Measurements from ENCODE around the gene LURAP1L. TPM values are rescaled to one million over a fixed set of nuclear protein-coding genes. Genes with fewer than 3 reads are reported as not detected.
"Not testable (repeated sequence)": the region's sequence is repeated elsewhere in the genome, so short reads cannot be mapped to it uniquely, and the experiment has no call there.

LURAP1L gene
- total RNA-seq, 4 donors from 2014 or later: 2.3 to 4.7 (median 3.2) TPM

DNA sequence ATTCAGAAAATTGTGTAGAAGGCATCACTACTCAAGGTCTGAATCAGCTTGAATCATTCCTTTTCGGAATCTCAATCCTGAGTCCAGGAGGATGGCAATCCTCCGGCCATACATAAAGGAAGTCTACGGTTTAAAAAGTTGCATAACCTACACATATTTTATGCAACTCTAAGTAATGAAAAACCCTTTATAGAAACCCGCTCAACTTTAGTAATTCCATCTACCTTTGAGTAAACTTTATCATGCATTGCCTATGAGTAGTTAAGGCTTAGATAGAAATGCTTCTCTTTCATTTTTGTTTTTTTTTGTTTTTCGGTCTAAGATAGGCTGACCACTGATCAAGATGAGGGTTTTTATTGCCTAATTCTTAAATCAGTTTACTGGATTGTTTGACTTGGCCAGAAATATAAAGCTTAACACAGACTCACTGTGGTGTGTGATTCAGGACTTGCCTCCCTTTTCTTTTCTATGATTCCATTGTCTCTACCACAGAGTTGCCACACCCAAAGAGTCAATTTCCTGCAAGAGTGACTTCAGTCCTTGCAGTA, 85.0 kb downstream of the LURAP1L start:
- no peak overlapping the region for H3K27ac ChIP-seq
- 85 to 95% methylated on average over 5 of the region's 5 CpGs for WGBS, 2 donors
- H3K9me3 ChIP-seq: no peaks in the 10 kb centered on the region
- H3K36me3 ChIP-seq: no peaks in the 10 kb centered on the region
- DNase-seq: no peak
- intact Hi-C loops (cut with DNase I): no loop called here
- H3K4me1 ChIP-seq: no peaks in the 10 kb centered on the region
- TF ChIP-seq, protein P1, sequence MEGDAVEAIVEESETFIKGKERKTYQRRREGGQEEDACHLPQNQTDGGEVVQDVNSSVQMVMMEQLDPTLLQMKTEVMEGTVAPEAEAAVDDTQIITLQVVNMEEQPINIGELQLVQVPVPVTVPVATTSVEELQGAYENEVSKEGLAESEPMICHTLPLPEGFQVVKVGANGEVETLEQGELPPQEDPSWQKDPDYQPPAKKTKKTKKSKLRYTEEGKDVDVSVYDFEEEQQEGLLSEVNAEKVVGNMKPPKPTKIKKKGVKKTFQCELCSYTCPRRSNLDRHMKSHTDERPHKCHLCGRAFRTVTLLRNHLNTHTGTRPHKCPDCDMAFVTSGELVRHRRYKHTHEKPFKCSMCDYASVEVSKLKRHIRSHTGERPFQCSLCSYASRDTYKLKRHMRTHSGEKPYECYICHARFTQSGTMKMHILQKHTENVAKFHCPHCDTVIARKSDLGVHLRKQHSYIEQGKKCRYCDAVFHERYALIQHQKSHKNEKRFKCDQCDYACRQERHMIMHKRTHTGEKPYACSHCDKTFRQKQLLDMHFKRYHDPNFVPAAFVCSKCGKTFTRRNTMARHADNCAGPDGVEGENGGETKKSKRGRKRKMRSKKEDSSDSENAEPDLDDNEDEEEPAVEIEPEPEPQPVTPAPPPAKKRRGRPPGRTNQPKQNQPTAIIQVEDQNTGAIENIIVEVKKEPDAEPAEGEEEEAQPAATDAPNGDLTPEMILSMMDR (IDR thresholded peaks at IDR 0.05): no peak
- H3K4me3 ChIP-seq (replicated peaks in 1 of 3): no peak overlapping the region
- H3K27me3 ChIP-seq: no peaks in the 10 kb centered on the region

- WGBS, 2 donors: 95 to 100% methylated on average over 1 of the region's 1 CpG
- TF ChIP-seq, protein P1 (IDR thresholded peaks at IDR 0.05): no peak
- TF ChIP-seq POLR2A (IDR thresholded peaks at IDR 0.05): no peak
Measured at GRCh38 chr9:12860998-12861397, 86.2 kb downstream of the LURAP1L start.

GRCh38 chr9:12862611-12863410, 88.0 kb downstream of the LURAP1L start:
- Histone ChIP-seq H3K4me1 (no peaks in the 10 kb centered on the region), H3K4me3 (replicated peaks in 1 of 3) (no peak overlapping the region), H3K36me3 (no peaks in the 10 kb centered on the region), H3K27me3 (no peaks in the 10 kb centered on the region), H3K27ac (no peak overlapping the region), H3K9me3 (no peaks in the 10 kb centered on the region)
- TF ChIP-seq, protein P1 (IDR thresholded peaks at IDR 0.05): no peak
- no peak for TF ChIP-seq POLR2A (IDR thresholded peaks at IDR 0.05)
- 51 to 53% methylated on average over 3 of the region's 3 CpGs for WGBS, 2 donors
- no peak for DNase-seq
- intact Hi-C loops (cut with DNase I): no loop called here

More at GRCh38 chr9:12860998-12861397, 86.2 kb downstream of the LURAP1L start:
- H3K36me3 ChIP-seq: no peaks in the 10 kb centered on the region
- no peak overlapping the region for H3K27ac ChIP-seq
- no peaks in the 10 kb centered on the region for H3K27me3 ChIP-seq
- no peaks in the 10 kb centered on the region for H3K9me3 ChIP-seq
- H3K4me3 ChIP-seq (replicated peaks in 1 of 3): no peak overlapping the region
- intact Hi-C loops (cut with DNase I): no loop called here
- no peak for DNase-seq
- no peaks in the 10 kb centered on the region for H3K4me1 ChIP-seq

- Histone ChIP-seq H3K4me3 (replicated peaks in 1 of 3) (no peak overlapping the region), H3K4me1 (no peaks in the 10 kb centered on the region), H3K27me3 (no peaks in the 10 kb centered on the region), H3K36me3 (no peaks in the 10 kb centered on the region), H3K9me3 (no peaks in the 10 kb centered on the region), H3K27ac (no peak overlapping the region)
- no peak for DNase-seq
- TF ChIP-seq, protein P1 (IDR thresholded peaks at IDR 0.05): no peak
- no peak for TF ChIP-seq POLR2A (IDR thresholded peaks at IDR 0.05)
- 72 to 81% methylated on average over 1 of the region's 1 CpG for WGBS, 2 donors
- intact Hi-C loops (cut with DNase I): no loop called here
Measured at GRCh38 chr9:12863618-12864017, 88.8 kb downstream of the LURAP1L start.

GRCh38 chr9:12865380-12865779, 90.6 kb downstream of the LURAP1L start:
- intact Hi-C loops (cut with DNase I); H3K27ac ChIP-seq; H3K4me1 ChIP-seq; H3K4me3 ChIP-seq (replicated peaks in 1 of 3); H3K9me3 ChIP-seq; H3K36me3 ChIP-seq; DNase-seq; H3K27me3 ChIP-seq: not testable (repeated sequence)
- WGBS, 2 donors: 93 to 96% methylated on average over 3 of the region's 3 CpGs

Small RNA genes within 50 kb of the gene (small RNA-seq; reads per million reads assigned to genes)
- gene RN7SL849P: not detected

Other genes with a start within 250 kb of the LURAP1L start
- gene TYRP1, start 81.6 kb upstream of the LURAP1L start, total RNA-seq: under 1 TPM in 1 of 4 donors, not detected in 3; 0.27 TPM

All from thyroid gland (tissue), 4 donors.